Right hindlimb (tissue), 1 donor: Measurements from ENCODE around the gene ZNF536.

Experiments
- DNase-seq: peaks from one replicate; pipeline ENCODE4 v3.0.0-alpha.2; 2018

ZNF536 gene

DNA sequence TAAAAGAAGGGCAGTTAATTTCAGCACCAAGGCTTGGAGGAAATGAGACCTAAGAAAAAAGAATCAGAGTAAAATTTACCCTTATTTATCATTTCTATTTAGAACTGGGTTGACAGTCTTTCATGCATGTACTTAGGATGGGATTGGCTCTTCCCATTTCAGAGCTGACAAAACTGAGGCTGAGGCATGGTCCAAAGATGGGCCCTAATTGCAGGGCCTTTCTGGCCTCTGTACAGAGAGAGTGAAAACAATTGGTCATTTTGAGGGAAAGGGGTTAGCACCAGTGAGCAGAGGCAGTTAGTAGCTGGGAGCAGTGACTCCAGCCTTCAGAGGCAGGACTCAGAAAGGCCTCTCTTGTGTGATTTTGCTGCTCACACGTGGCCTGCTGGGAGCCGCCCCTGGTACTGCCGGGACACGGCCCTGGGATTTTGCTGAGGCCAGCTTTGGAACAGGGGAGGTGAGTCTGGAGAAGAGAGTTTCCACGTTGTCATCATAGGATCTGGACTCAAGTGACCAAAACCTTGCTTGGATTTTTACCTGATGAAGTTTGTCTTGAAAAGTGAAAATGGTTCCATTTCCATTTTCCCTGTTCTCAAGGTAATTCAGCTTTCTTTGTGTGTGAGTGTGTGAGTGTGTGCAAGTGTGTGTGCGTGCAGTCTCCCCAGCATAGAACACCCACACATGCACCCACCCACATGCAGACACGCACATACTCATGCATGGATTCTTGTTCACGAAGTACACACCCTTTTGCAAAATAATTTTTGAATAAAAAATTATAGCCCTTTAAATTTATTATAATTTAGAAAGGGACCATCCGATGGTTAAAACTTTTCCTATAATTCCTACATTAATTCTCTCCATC is at the start of gene ZNF536:
TSS of gene ZNF536 (plus strand) at position 425 of the 865 bp plus-strand sequence. CDS start 71,179 bp downstream, outside the sequence.
- no peak for DNase-seq

DNA sequence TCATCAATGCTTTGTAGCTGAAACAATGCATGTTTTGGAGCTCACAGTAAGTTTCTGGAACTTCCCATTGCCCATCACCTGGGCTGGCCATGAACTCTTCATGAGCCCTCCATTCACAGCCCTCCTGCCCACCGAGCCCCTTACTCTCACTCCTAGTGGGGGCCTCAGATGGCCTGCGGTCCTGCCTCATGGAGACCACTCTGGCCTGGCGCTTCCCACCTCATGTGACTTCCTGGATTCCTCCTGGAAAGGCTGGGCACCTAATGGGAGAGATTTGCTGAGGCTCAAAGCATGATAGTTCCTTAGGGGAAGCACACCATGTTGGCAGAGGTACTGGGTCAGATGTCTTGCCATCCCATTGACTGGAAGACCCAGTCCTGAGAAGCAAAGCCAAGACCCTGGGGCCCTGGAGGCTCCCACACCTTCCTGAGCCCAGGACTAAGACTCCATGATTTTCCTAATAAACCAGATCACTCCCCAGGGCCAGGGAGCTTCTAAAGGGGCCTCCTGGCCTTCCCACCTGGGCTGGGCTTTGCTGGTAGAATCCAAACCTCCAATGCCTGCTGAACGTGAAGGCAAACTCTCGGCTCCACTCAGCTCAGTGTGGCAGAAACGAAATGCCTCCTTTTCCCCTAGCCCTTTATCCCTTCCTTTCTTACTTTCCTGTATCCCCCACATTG is 49.4 kb upstream of the ZNF536 start:
- DNase-seq: no peak

GRCh38 chr19:30323904-30324303 is 48.3 kb upstream of the ZNF536 start:
- no peak for DNase-seq

DNA sequence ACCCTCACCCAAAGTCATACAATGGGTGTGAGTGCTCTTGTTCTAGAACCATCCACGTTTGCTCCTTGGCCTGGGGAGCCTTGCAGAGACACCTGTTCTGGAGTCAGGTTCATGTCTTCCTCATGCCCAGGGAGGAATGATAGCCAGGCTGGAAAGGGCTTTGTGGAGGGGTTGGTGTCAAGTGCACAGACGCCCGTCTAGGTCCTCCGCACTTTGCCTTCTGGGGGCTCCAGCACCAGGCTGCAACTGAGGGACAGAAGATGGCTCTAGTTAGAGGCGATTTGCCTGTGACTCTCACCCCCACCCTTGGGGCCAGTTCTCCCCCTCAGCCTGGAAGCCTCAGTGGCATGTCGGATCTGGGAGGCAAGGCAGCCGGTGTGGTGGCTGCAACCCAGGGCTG is 47.2 kb upstream of the ZNF536 start:
- DNase-seq: no peak

DNA sequence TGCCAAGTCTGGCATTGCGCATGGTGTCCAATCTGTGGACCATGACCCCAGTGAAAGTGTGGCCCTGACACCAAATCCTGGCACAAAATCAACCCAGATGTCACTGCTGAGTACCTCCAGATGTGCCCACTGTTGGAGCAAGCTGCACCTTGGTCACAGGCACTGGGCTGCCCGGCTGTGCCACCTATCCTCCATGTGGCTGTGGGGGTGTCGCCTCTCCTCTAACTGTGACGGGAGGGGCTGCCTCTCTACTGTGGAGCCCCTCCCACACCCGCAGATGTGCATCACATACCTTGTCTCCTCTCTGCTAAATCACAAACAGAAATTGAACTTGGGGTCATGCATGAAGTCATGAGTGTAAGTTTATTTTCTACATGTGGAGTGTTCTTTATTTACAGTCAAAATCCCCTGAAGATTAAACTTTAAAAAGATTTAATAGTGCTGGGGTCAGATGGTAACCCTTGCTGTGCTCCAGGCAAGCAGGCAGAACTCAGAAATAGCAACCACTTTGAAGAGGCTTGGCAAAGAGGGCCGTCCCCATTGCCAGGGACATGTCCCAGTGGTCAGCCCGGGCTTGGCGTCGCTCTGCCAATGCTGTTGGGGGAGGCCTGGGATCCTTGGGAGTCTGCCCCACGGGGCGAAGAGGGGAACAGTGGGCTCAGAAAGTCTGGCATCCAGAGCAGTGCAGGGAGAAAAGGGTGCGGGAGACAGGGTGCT is 46.4 kb upstream of the ZNF536 start:
- no peak for DNase-seq

GRCh38 chr19:30326393-30326710 is 45.8 kb upstream of the ZNF536 start:
- no peak for DNase-seq

DNA sequence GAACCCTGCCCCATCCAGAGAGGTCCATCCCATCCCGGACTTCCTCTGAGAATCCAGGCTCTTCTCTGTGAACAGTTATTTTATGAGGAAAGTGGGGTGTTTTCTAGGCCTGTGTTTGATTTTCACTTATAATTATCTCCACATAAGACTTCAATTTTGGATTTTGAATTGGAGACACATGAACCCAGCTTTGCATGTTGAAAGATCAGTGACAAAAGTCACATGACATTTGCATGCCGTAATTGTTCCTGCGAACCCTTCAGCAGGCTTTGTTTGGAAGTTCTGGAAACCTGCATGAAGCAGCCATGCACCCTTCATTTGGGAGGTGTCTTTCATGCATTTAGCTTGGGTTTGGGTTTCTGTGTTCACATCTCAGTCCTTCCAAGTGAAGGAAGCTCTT is 44.9 kb upstream of the ZNF536 start:
- no peak for DNase-seq

- DNase-seq: no peak
These were observed 44.1 kb upstream of the ZNF536 start for GRCh38 chr19:30328096-30328495.

DNA sequence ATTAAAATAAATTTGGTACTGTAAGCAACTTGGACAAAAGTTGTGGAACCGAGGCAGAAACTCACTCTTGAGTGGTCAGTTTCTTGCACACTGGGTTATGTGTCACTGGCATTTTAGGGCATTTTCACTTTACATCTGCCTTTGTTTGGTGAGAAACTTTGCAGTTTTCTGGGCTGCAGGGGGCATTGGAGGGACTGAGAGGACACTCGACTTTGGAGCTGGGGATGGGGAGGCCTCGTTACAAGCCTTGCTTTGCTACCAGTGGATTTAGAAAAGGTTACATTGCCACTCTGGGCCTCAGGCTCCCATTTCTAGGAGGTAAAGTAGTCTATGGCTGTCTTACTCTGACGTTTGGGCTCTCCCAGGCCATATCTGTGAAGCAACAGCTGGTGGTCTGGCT is 41.9 kb upstream of the ZNF536 start:
- DNase-seq: no peak

- no peak for DNase-seq
These were observed 39.5 kb upstream of the ZNF536 start for GRCh38 chr19:30332445-30333234.

DNA sequence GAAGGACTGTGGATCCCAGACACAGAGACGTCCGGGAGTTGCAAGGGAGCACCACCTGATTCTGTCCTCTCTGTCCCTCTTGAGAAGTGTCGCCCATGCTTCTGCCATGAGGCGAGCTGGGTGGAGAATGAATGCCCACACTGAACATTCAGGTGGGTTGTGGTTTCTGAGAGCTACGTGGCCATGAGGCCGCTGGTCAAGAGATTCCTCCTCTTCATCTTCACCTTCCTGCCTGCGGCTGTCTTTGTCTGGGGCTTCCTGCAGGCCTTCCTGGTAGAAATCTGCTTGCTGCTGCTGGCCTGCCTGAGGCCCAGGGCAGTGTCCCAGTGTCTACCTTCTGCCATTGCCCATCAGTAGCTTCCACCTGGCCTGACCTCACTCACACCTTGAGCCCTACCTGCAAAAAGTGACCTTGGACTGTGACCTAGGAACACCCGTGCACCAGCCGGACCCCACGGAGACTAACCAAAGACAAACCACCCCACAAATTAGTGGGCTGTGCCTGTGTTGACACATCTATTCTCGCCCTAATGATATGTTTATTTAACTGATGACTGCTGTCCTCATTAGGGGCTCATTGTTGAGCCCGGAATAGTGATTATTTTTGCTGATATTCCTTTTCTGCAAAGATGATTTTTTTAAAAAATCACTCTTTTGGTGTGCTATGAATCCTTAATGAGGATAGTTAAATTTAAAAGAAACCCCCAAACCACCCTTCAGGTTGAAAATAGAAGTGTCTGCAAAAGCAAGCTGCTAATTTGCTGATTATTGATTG is 38.7 kb upstream of the ZNF536 start:
- no peak for DNase-seq

DNA sequence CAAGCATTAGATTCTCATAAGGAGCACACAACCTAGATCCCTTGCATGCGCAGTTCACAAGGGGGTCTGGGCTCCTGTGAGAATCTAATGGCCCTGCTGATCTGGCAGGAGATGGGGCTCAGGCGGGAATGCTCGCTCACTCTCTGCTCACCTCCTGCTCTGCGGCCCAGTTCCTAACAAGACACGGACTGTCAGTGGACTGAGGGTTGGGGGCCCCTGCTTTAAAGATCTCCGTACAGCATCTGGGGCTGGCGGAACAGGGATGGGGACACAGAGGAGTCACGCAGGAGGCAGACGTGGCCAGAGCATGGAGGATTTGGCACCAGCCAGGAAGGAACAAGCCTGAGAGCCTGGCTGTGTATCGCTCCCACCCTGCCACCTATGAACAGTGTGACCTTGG is 37.3 kb upstream of the ZNF536 start:
- no peak for DNase-seq

- no peak for DNase-seq
These were observed 36.8 kb upstream of the ZNF536 start for GRCh38 chr19:30335306-30335886.

GRCh38 chr19:30336290-30336689 is 35.9 kb upstream of the ZNF536 start:
- no peak for DNase-seq

GRCh38 chr19:30338041-30338456 is 34.1 kb upstream of the ZNF536 start:
- no peak for DNase-seq

DNA sequence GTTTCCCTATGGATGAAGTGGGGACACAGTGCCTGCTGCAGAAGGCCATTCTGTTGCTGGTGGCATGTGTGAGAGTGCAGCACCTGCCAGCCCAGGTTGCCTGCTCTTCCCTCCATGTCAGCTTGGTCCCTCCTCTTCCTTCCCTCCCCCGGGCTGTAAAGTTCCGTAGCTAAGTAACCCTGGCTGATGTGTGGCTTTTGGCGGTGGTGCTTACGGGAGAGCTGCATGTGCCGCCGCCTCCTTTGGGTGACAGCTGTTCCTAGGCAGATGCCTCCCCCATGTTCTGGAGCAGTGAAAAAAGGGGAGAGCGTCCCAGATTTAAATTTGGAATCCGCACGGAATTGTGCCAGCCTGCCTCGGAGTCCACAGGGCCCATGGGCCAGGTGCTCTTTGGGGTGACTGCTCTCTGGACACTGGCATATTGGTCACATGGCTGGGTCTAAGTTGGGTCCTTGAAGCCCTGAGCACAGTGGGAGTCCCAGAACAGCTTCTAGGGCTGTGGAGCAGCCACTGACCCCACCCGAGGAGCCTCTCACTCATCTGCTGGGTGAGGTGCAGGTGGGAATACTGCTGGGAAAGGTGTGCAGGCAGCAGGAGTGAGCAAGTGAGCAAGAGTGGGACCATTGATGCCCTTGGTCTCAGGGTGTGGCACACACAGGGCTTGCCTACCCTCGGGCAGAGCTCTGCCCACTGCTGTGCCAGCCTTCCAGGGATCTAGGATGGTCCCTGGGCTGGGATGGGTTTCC is 33.1 kb upstream of the ZNF536 start:
- no peak for DNase-seq

- DNase-seq: no peak
These were observed 32.3 kb upstream of the ZNF536 start for GRCh38 chr19:30339624-30340525.

DNA sequence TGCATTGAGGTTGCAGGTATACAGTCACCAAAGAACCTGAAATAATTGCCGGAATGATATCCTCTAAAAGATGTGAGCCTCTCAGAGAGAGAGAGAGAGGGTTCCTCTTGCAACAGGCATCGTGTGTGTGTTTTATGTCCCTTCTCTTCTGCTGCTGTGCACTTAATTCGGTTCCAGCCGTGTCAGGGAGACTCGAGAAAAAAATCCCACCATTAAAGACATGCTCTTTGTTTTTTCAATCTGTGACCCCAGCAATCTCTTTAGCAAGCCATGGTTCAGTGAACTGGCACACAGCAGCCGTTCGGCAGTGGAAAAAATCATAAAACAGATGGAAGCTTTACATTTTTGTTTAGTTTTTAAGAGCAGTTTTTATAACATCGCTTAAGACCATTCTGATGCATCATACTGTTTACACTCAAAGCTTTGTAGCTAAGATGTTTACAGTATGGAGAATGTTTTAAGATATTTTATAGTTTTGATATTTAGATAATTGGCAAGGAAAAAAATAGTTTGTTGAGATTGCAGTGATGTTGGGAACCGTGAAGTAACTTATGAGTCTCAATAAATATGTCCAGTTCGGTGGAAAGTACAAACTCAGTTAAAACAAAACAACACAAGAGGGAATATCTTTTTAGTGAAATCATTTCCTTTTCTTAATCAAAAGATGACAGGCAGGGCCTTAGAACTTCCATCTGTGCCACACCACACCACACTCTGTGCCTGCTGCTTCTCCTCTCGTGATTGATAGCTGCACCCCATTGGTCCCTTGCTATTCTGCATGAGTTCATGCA is 31.2 kb upstream of the ZNF536 start:
- DNase-seq: no peak

DNA sequence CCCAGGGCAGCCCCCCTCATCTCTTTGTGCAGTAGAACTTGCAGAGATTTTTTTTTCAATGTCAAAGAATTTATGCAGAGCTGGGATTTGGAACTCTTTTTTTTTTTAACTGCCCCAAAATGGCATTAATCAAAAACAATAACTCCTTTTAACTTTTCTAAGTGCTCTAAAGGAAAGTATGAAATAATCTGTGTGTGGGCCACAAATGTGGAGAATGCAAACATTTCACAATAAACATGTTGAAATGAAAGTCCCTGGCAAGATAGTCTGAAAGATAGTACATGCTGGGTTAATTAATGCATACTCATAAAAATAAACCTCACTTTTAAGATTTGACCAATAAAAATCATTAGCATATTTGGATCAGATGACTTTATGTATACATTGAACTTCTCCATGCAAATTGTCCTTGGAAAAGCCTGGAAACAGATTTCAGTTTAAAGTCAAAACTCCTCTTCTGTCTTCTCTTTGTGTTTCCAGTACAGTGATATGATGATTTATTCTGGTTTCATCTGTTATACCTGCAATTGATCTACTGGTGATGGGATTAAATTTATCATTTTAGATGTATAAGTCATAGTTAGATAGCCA is 30.5 kb upstream of the ZNF536 start:
- no peak for DNase-seq
